IPS-18a (cell line): Measurements from ENCODE around the gene HERC2.
A peak's percentile ranks its signal among the peaks of the same experiment; 100 is the strongest.
"Not testable (repeated sequence)": the region's sequence is repeated elsewhere in the genome, so short reads cannot be mapped to it uniquely, and the experiment has no call there.

Experiments used
- H3K27ac ChIP-seq: one replicate; pipeline ENCODE4 v1.5.1; 2013; ENCODE audit warnings: low read length
- H3K27me3 ChIP-seq: one replicate; pipeline ENCODE4 v1.6.1; 2013; ENCODE audit warnings: mild to moderate bottlenecking, low read length; ENCODE audit not compliant: control insufficient read depth, insufficient read depth
- H3K36me3 ChIP-seq: one replicate; pipeline ENCODE4 v1.6.1; 2013; ENCODE audit warnings: low read depth, low read length; ENCODE audit not compliant: control insufficient read depth
- H3K4me1 ChIP-seq: one replicate; pipeline ENCODE4 v1.6.1; 2013; ENCODE audit warnings: low read depth, low read length; ENCODE audit not compliant: control insufficient read depth
- H3K4me3 ChIP-seq: one replicate; pipeline ENCODE4 v1.5.1; 2013; ENCODE audit warnings: low read length
- H3K9ac ChIP-seq: one replicate; pipeline ENCODE4 v1.6.1; 2013; ENCODE audit warnings: mild to moderate bottlenecking, low read length, moderate library complexity
- H3K9me3 ChIP-seq: one replicate; pipeline ENCODE4 v1.6.1; 2013; ENCODE audit warnings: low read depth, low read length; ENCODE audit not compliant: control insufficient read depth

The HERC2 gene, protein sequence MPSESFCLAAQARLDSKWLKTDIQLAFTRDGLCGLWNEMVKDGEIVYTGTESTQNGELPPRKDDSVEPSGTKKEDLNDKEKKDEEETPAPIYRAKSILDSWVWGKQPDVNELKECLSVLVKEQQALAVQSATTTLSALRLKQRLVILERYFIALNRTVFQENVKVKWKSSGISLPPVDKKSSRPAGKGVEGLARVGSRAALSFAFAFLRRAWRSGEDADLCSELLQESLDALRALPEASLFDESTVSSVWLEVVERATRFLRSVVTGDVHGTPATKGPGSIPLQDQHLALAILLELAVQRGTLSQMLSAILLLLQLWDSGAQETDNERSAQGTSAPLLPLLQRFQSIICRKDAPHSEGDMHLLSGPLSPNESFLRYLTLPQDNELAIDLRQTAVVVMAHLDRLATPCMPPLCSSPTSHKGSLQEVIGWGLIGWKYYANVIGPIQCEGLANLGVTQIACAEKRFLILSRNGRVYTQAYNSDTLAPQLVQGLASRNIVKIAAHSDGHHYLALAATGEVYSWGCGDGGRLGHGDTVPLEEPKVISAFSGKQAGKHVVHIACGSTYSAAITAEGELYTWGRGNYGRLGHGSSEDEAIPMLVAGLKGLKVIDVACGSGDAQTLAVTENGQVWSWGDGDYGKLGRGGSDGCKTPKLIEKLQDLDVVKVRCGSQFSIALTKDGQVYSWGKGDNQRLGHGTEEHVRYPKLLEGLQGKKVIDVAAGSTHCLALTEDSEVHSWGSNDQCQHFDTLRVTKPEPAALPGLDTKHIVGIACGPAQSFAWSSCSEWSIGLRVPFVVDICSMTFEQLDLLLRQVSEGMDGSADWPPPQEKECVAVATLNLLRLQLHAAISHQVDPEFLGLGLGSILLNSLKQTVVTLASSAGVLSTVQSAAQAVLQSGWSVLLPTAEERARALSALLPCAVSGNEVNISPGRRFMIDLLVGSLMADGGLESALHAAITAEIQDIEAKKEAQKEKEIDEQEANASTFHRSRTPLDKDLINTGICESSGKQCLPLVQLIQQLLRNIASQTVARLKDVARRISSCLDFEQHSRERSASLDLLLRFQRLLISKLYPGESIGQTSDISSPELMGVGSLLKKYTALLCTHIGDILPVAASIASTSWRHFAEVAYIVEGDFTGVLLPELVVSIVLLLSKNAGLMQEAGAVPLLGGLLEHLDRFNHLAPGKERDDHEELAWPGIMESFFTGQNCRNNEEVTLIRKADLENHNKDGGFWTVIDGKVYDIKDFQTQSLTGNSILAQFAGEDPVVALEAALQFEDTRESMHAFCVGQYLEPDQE (N-terminal part only)

GRCh38 chr15:28322129-28322588, at the start of gene HERC2:
HERC2 (minus strand) TSS chr15:28322179; CDS start chr15:28321433, 746 bp downstream.
- not testable (repeated sequence) for H3K9me3 ChIP-seq, H3K9ac ChIP-seq, H3K4me1 ChIP-seq, H3K36me3 ChIP-seq, H3K27me3 ChIP-seq, H3K27ac ChIP-seq
- peak within 1 kb of the TSS; percentile 51 for H3K4me3 ChIP-seq

- H3K4me3 ChIP-seq, H3K36me3 ChIP-seq, H3K4me1 ChIP-seq, H3K27me3 ChIP-seq, H3K27ac ChIP-seq, H3K9me3 ChIP-seq, H3K9ac ChIP-seq: not testable (repeated sequence)
Observed at GRCh38 chr15:28365502-28365901, 43.5 kb upstream of the HERC2 start.

GRCh38 chr15:28357984-28358383, 36.0 kb upstream of the HERC2 start, which contains the start of gene GOLGA6L24:
GOLGA6L24 (minus strand) TSS chr15:28358084; CDS start chr15:28358023, 61 bp downstream.
- not testable (repeated sequence) for H3K27me3 ChIP-seq, H3K9ac ChIP-seq, H3K9me3 ChIP-seq, H3K27ac ChIP-seq, H3K4me1 ChIP-seq, H3K36me3 ChIP-seq, H3K4me3 ChIP-seq

GRCh38 chr15:28321358-28322078, 461 bp downstream of the HERC2 start:
- H3K27ac ChIP-seq, H3K9ac ChIP-seq, H3K27me3 ChIP-seq, H3K36me3 ChIP-seq, H3K4me1 ChIP-seq, H3K9me3 ChIP-seq: not testable (repeated sequence)
- H3K4me3 ChIP-seq: peak overlapping the region; percentile 51

GRCh38 chr15:28319725-28320124, 2.3 kb downstream of the HERC2 start:
- H3K36me3 ChIP-seq, H3K9me3 ChIP-seq, H3K27me3 ChIP-seq, H3K4me1 ChIP-seq, H3K27ac ChIP-seq, H3K9ac ChIP-seq, H3K4me3 ChIP-seq: not testable (repeated sequence)

- not testable (repeated sequence) for H3K4me1 ChIP-seq, H3K4me3 ChIP-seq, H3K36me3 ChIP-seq, H3K27me3 ChIP-seq, H3K27ac ChIP-seq, H3K9ac ChIP-seq, H3K9me3 ChIP-seq
Observed at GRCh38 chr15:28318828-28319227, 3.2 kb downstream of the HERC2 start.

GRCh38 chr15:28318122-28318521, 3.9 kb downstream of the HERC2 start:
- not testable (repeated sequence) for H3K27ac ChIP-seq, H3K27me3 ChIP-seq, H3K4me3 ChIP-seq, H3K4me1 ChIP-seq, H3K9me3 ChIP-seq, H3K36me3 ChIP-seq, H3K9ac ChIP-seq

DNA sequence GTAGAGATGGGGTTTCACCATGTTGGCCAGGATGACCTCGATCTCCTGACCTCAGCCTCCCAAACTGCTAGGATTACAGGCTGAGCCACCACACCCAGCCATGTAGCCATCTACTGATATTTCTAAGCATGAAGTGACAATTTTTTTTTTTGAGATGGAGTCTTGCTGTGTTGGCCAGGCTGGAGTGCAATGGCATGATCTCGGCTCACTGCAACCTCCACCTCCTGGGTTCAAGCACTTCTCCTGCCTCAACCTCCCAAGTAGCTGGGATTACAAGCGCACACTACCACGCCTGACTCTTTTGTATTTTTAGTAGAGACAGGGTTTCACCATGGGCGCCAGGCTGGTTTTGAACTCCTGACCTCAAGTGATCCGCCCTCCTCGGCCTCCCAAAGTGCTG, 5.0 kb downstream of the HERC2 start:
- H3K27ac ChIP-seq, H3K4me3 ChIP-seq, H3K9me3 ChIP-seq, H3K4me1 ChIP-seq, H3K27me3 ChIP-seq, H3K9ac ChIP-seq, H3K36me3 ChIP-seq: not testable (repeated sequence)

DNA sequence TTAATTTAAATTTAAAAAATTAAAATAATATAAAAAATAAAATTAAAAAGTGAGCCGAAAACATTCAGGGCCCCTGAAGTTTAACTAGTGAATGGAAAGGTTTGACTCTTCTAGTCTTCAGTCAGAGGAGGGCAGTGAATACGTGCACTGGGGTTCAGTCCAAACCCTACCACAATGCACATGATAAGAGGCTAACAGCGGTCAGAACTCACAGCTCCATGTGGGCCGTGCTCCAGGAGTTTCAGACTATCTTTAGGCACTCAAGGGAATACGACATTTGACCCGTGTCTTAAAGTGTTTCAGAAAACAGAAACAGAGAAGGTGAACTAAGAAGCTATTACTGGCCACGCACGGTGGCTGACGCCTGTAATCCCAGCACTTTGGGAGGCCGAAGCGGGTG, 11.5 kb downstream of the HERC2 start:
- not testable (repeated sequence) for H3K9me3 ChIP-seq, H3K9ac ChIP-seq, H3K27ac ChIP-seq, H3K4me3 ChIP-seq, H3K27me3 ChIP-seq, H3K4me1 ChIP-seq
- H3K36me3 ChIP-seq: peaks cover 12% of the 10 kb centered on the region

DNA sequence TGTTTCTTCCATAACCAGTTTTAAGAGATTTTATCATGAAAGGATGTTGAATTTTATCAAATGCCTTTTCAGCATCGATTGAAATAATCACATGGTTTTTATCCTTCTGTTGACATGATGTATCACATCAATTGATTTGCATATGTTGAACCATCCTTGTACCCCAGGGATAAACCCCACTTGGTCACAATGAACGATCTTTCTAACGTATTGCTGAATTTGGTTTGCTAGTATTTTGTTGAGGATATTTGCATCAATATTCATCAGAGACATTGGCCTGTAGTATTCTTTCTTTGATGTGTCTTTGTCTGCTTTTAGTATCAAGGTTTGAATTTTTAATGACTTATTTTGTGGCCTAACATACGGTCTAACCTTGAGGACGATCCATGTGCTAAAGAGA, 13.3 kb downstream of the HERC2 start:
- not testable (repeated sequence) for H3K27ac ChIP-seq, H3K4me1 ChIP-seq, H3K9ac ChIP-seq, H3K36me3 ChIP-seq, H3K27me3 ChIP-seq, H3K4me3 ChIP-seq, H3K9me3 ChIP-seq

GRCh38 chr15:28305700-28306099, 16.3 kb downstream of the HERC2 start:
- H3K9ac ChIP-seq, H3K27me3 ChIP-seq, H3K9me3 ChIP-seq, H3K4me3 ChIP-seq, H3K36me3 ChIP-seq, H3K27ac ChIP-seq, H3K4me1 ChIP-seq: not testable (repeated sequence)
